Liver (tissue), 3 donors: ENCODE measurements around the gene CRELD2.

Experiments used
- ATF3 ChIP-seq: IDR thresholded peaks from 2 replicates; pipeline ENCODE4 v1.6.1; 2016; ENCODE audit warnings: antibody characterized with exemption
- MAX ChIP-seq: IDR thresholded peaks from 2 replicates; pipeline ENCODE4 v1.6.1; 2016; ENCODE audit warnings: antibody characterized with exemption
- SP1 ChIP-seq: IDR thresholded peaks from 2 replicates; pipeline ENCODE4 v1.6.1; 2018; ENCODE audit warnings: antibody characterized with exemption, mild to moderate bottlenecking
- YY1 ChIP-seq: IDR thresholded peaks from 2 replicates; pipeline ENCODE4 v1.6.1; 2016; ENCODE audit warnings: antibody characterized with exemption, mild to moderate bottlenecking
- TF ChIP-seq, protein P1 (sequence below): fragments of 150-350 bp; IDR thresholded peaks from 2 replicates; pipeline ENCODE4 v1.5.1; 2017; ENCODE audit warnings: improper control_type of control experiment, low read depth, low read length; ENCODE audit not compliant: missing input control
- donor health status: healthy.
- donor health status: healthy.

DNA sequence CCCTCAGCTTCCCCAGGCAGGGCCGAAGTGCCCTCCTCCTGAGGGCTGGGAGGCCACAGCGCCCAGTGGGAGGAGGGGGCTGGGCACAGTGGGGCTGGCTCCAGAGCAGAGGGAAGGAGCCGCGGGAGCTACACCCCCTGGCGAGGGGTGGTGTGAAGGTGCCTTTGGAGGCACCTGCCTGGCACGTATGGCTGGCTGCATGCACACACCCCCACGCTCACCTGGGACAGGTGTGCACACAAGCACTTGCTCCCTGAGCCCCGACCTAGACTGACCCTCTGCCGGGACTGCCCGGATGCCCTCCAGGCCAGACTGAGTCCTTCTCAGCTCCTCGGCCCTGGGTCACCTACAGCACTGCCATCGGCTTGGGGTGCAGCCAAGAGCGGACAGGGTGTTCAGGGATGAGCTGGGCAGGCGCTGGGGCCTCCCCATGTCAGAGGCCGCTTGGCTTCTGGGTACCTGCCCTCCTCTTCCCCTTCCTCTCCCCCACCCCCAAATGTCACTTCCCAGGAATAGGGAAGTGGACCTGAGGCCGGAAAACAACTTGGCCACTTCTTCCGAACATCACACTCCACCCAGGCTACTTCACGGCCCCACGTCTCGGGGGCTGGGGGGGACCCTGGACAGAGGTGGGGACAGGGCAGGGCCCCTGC lies 34.7 kb downstream of the CRELD2 start:
- TF ChIP-seq, protein P1, sequence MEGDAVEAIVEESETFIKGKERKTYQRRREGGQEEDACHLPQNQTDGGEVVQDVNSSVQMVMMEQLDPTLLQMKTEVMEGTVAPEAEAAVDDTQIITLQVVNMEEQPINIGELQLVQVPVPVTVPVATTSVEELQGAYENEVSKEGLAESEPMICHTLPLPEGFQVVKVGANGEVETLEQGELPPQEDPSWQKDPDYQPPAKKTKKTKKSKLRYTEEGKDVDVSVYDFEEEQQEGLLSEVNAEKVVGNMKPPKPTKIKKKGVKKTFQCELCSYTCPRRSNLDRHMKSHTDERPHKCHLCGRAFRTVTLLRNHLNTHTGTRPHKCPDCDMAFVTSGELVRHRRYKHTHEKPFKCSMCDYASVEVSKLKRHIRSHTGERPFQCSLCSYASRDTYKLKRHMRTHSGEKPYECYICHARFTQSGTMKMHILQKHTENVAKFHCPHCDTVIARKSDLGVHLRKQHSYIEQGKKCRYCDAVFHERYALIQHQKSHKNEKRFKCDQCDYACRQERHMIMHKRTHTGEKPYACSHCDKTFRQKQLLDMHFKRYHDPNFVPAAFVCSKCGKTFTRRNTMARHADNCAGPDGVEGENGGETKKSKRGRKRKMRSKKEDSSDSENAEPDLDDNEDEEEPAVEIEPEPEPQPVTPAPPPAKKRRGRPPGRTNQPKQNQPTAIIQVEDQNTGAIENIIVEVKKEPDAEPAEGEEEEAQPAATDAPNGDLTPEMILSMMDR = no peak
- no peak for TF ChIP-seq YY1
- no peak for TF ChIP-seq ATF3
- TF ChIP-seq MAX = no peak
- TF ChIP-seq SP1 = no peak
